ENCODE measurements around the gene PRXL2B. TPM values are rescaled to one million over a fixed set of nuclear protein-coding genes. Genes with fewer than 3 reads are reported as not detected.

The PRXL2B gene
- total and polyA plus RNA-seq, 2 experiments from 2014 or later: 25.5 to 44.0 TPM

DNA sequence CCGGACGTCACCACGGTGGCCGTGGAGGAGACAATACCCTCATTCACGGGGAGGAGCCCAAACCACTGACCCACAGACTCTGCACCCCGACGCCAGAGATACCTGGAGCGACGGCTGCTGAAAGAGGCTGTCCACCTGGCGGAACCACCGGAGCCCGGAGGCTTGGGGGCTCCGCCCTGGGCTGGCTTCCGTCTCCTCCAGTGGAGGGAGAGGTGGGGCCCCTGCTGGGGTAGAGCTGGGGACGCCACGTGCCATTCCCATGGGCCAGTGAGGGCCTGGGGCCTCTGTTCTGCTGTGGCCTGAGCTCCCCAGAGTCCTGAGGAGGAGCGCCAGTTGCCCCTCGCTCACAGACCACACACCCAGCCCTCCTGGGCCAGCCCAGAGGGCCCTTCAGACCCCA is 23.4 kb upstream of the PRXL2B start (continued):
- TF ChIP-seq CTCF (conservative IDR thresholded peaks at IDR 0.05; ENCODE audit: low read depth in 2 of 2): no peak
- TF ChIP-seq EZH2 (IDR thresholded peaks at IDR 0.05; ENCODE audit: low read depth, unreplicated experiment): no peak
- TF ChIP-seq POLR2AphosphoS5 (IDR thresholded peaks at IDR 0.05; ENCODE audit: low read depth): no peak
- no peak for TF ChIP-seq JUNB (IDR thresholded peaks at IDR 0.05; ENCODE audit: unreplicated experiment)
- no peak for TF ChIP-seq NANOG (IDR thresholded peaks at IDR 0.05; ENCODE audit: borderline replicate concordance)
- TF ChIP-seq ZNF331 (CRISPR knock-in tag; IDR thresholded peaks at IDR 0.05; ENCODE audit: low read depth): no peak
- TF ChIP-seq EZH2phosphoT487 (IDR thresholded peaks at IDR 0.05; ENCODE audit: unreplicated experiment): no peak
- TF ChIP-seq ZNF114 (CRISPR knock-in tag; IDR thresholded peaks at IDR 0.05): no peak
- TF ChIP-seq, protein P1, sequence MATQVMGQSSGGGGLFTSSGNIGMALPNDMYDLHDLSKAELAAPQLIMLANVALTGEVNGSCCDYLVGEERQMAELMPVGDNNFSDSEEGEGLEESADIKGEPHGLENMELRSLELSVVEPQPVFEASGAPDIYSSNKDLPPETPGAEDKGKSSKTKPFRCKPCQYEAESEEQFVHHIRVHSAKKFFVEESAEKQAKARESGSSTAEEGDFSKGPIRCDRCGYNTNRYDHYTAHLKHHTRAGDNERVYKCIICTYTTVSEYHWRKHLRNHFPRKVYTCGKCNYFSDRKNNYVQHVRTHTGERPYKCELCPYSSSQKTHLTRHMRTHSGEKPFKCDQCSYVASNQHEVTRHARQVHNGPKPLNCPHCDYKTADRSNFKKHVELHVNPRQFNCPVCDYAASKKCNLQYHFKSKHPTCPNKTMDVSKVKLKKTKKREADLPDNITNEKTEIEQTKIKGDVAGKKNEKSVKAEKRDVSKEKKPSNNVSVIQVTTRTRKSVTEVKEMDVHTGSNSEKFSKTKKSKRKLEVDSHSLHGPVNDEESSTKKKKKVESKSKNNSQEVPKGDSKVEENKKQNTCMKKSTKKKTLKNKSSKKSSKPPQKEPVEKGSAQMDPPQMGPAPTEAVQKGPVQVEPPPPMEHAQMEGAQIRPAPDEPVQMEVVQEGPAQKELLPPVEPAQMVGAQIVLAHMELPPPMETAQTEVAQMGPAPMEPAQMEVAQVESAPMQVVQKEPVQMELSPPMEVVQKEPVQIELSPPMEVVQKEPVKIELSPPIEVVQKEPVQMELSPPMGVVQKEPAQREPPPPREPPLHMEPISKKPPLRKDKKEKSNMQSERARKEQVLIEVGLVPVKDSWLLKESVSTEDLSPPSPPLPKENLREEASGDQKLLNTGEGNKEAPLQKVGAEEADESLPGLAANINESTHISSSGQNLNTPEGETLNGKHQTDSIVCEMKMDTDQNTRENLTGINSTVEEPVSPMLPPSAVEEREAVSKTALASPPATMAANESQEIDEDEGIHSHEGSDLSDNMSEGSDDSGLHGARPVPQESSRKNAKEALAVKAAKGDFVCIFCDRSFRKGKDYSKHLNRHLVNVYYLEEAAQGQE (IDR thresholded peaks at IDR 0.05; ENCODE audit: unreplicated experiment): no peak

GRCh38 chr1:2564006-2564814 is 22.4 kb upstream of the PRXL2B start:
- H3F3A ChIP-seq (replicated peaks; ENCODE audit: low read depth): no peaks in the 10 kb centered on the region
- peaks cover 3% of the 10 kb centered on the region for H3K4me1 Mint-ChIP-seq
- no peaks in the 10 kb centered on the region for H4K20me1 ChIP-seq (replicated peaks; ENCODE audit: insufficient read depth)
- H3K9me3 Mint-ChIP-seq: no peaks in the 10 kb centered on the region; the same call in 2 of the 3 replicates
- no peaks in the 10 kb centered on the region for H3K27me3 ChIP-seq (ENCODE audit: insufficient read depth)
- ATAC-seq (no peak), DNase-seq (ENCODE audit: low spot score) (no peak)
- H3K4me2 ChIP-seq: no peak overlapping the region
- H3K9me2 ChIP-seq (ENCODE audit: insufficient read depth): no peaks in the 10 kb centered on the region
- no peaks in the 10 kb centered on the region for H3K79me2 ChIP-seq (replicated peaks; ENCODE audit: insufficient read depth)
- no peaks in the 10 kb centered on the region for H3K36me3 ChIP-seq (ENCODE audit: insufficient read depth)
- H3K36me3 Mint-ChIP-seq (ENCODE audit: low read depth): no peaks in the 10 kb centered on the region; the same call in 2 of the 3 replicates
- H3K27ac Mint-ChIP-seq: no peak overlapping the region
- no peak overlapping the region for H3K4me3 Mint-ChIP-seq
- H2AFZ ChIP-seq: no peak overlapping the region
- H3K4me3 ChIP-seq: no peak overlapping the region
- H3K4me1 ChIP-seq (ENCODE audit: insufficient read depth): no peaks in the 10 kb centered on the region
- H3K27ac ChIP-seq (ENCODE audit: low read depth): no peak overlapping the region
- peaks cover 15% of the 10 kb centered on the region for H3K27me3 Mint-ChIP-seq (ENCODE audit: insufficient read depth, low read depth, poor library complexity)
- TF ChIP-seq CREB1 (CRISPR knock-in tag; IDR thresholded peaks at IDR 0.05; ENCODE audit: low read depth) (no peak), STAT1 (IDR thresholded peaks at IDR 0.05; ENCODE audit: unreplicated experiment) (no peak), EZH2 (IDR thresholded peaks at IDR 0.05; ENCODE audit: low read depth, unreplicated experiment) (no peak), NANOG (IDR thresholded peaks at IDR 0.05; ENCODE audit: borderline replicate concordance) (no peak), CTCF (conservative IDR thresholded peaks at IDR 0.05; ENCODE audit: low read depth in 2 of 2) (no peak)
- TF ChIP-seq, protein P1 (IDR thresholded peaks at IDR 0.05; ENCODE audit: unreplicated experiment): no peak
